Testis (tissue), 2 donors: ENCODE measurements around the gene LYPLA2.

Source experiments
- CTCF ChIP-seq, 3 experiments: fragments of 450-650 bp in 2 of 3; fragments of 200-600 bp in 1 of 3; sonication (generic) in 1 of 3; IDR thresholded peaks; one replicate each; pipeline ENCODE4 v1.5.1; 2016 to 2019; ENCODE audit warnings: antibody characterized with exemption in 3 of 3, mild to moderate bottlenecking in 2 of 3, moderate library complexity in 1 of 3
- POLR2A ChIP-seq: fragments of 450-650 bp; IDR thresholded peaks from one replicate; pipeline ENCODE4 v1.6.1; 2017; ENCODE audit warnings: antibody characterized with exemption, mild to moderate bottlenecking, moderate library complexity

- no peak for TF ChIP-seq CTCF (IDR thresholded peaks at IDR 0.05)
- no peak for TF ChIP-seq POLR2A
Measured at GRCh38 chr1:23776217-23776616, 14.7 kb upstream of the LYPLA2 start.
